ENCODE results near the gene PBLD.
"Not testable (repeated sequence)": the region's sequence is repeated elsewhere in the genome, so short reads cannot be mapped to it uniquely, and the experiment has no call there.

PBLD gene

GRCh38 chr10:68318331-68319059 is 14.2 kb downstream of the PBLD start:
- no peak for TF ChIP-seq CTCF (IDR thresholded peaks at IDR 0.05; ENCODE audit: extremely low read depth, insufficient read depth, missing control alignments)
- no peak for DNase-seq (ENCODE audit: low spot score)
- in situ Hi-C loops (cut with MboI; ENCODE audit: low pct_unique_long_range_greater_than_20kb, low sequenced_read_pairs, unreplicated experiment) = loop anchor here (25.0 kb wide), 1 partner anchor 456 kb away; no protein-coding TSS in a partner anchor

GRCh38 chr10:68315582-68315981 is 17.1 kb downstream of the PBLD start:
- no peak for DNase-seq (ENCODE audit: low spot score)
- TF ChIP-seq CTCF (IDR thresholded peaks at IDR 0.05; ENCODE audit: extremely low read depth, insufficient read depth, missing control alignments) = no peak
- in situ Hi-C loops (cut with MboI; ENCODE audit: low pct_unique_long_range_greater_than_20kb, low sequenced_read_pairs, unreplicated experiment) = loop anchor here (25.0 kb wide), 1 partner anchor 453 kb away; no protein-coding TSS in a partner anchor

GRCh38 chr10:68314930-68315329 is 17.8 kb downstream of the PBLD start:
- in situ Hi-C loops (cut with MboI; ENCODE audit: low pct_unique_long_range_greater_than_20kb, low sequenced_read_pairs, unreplicated experiment) = loop anchor here (25.0 kb wide), 1 partner anchor 453 kb away; no protein-coding TSS in a partner anchor
- not testable (repeated sequence) for DNase-seq (ENCODE audit: low spot score)

- TF ChIP-seq CTCF (IDR thresholded peaks at IDR 0.05; ENCODE audit: extremely low read depth, insufficient read depth, missing control alignments) = no peak
- no peak for DNase-seq (ENCODE audit: low spot score)
- in situ Hi-C loops (cut with MboI; ENCODE audit: low pct_unique_long_range_greater_than_20kb, low sequenced_read_pairs, unreplicated experiment) = loop anchor here (25.0 kb wide), 1 partner anchor 448 kb away; no protein-coding TSS in a partner anchor
Observed at GRCh38 chr10:68310531-68310930, 22.2 kb downstream of the PBLD start.

- DNase-seq (ENCODE audit: low spot score) = no peak
- TF ChIP-seq CTCF (IDR thresholded peaks at IDR 0.05; ENCODE audit: extremely low read depth, insufficient read depth, missing control alignments) = no peak
- in situ Hi-C loops (cut with MboI; ENCODE audit: low pct_unique_long_range_greater_than_20kb, low sequenced_read_pairs, unreplicated experiment) = loop anchor here (10.0 to 25.0 kb wide), 2 partner anchors 91 to 444 kb away; no protein-coding TSS in a partner anchor
Observed at GRCh38 chr10:68305854-68306253, 26.9 kb downstream of the PBLD start.

- no peak for DNase-seq (ENCODE audit: low spot score)
- in situ Hi-C loops (cut with MboI; ENCODE audit: low pct_unique_long_range_greater_than_20kb, low sequenced_read_pairs, unreplicated experiment) = loop anchor here (10.0 to 25.0 kb wide), 2 partner anchors 89 to 442 kb away; no protein-coding TSS in a partner anchor
- TF ChIP-seq CTCF (IDR thresholded peaks at IDR 0.05; ENCODE audit: extremely low read depth, insufficient read depth, missing control alignments) = no peak
Observed at GRCh38 chr10:68303849-68304412, 28.8 kb downstream of the PBLD start.

- in situ Hi-C loops (cut with MboI; ENCODE audit: low pct_unique_long_range_greater_than_20kb, low sequenced_read_pairs, unreplicated experiment) = loop anchor here (10.0 to 25.0 kb wide), 2 partner anchors 88 to 441 kb away; no protein-coding TSS in a partner anchor
- TF ChIP-seq CTCF (IDR thresholded peaks at IDR 0.05; ENCODE audit: extremely low read depth, insufficient read depth, missing control alignments) = no peak
- no peak for DNase-seq (ENCODE audit: low spot score)
Observed at GRCh38 chr10:68302871-68303270, 29.9 kb downstream of the PBLD start.

Data from GM13977 (cell line).